Mesendoderm (in vitro differentiated cells): Measurements from ENCODE around the gene MC1R. TPM values are rescaled to one million over a fixed set of nuclear protein-coding genes. Genes with fewer than 3 reads are reported as not detected.

ENCODE experiments used
- DNase-seq: peaks from one replicate; pipeline ENCODE4 v3.0.0; 2013
- H2AK5ac ChIP-seq: 2 replicates; pipeline ENCODE4 v1.6.1; 2013; ENCODE audit warnings: low read length, inconsistent platforms
- H2BK120ac ChIP-seq: 2 replicates; pipeline ENCODE4 v1.6.1; 2013; ENCODE audit warnings: low read depth, mild to moderate bottlenecking, low read length, moderate library complexity, mixed read lengths
- H2BK15ac ChIP-seq: replicated peaks from 2 replicates; pipeline ENCODE4 v1.6.1; 2013; ENCODE audit warnings: low read depth, mild to moderate bottlenecking, moderate library complexity
- H2BK5ac ChIP-seq: 2 replicates; pipeline ENCODE4 v1.6.1; 2013; ENCODE audit warnings: low read length, inconsistent platforms
- H3K18ac ChIP-seq: 2 replicates; pipeline ENCODE4 v1.6.1; 2013; ENCODE audit warnings: mild to moderate bottlenecking, low read length, mixed read lengths
- H3K23ac ChIP-seq: one replicate; pipeline ENCODE4 v1.6.1; 2013; ENCODE audit warnings: low read length
- H3K27ac ChIP-seq: 2 replicates; pipeline ENCODE4 v1.5.1; 2013; ENCODE audit warnings: low read depth, mild to moderate bottlenecking, inconsistent platforms, low read length, moderate library complexity
- H3K27me3 ChIP-seq: 2 replicates; pipeline ENCODE4 v1.6.1; 2013; ENCODE audit warnings: low read length, control low read depth, mild to moderate bottlenecking, inconsistent platforms; ENCODE audit not compliant: insufficient read depth, poor library complexity
- H3K36me3 ChIP-seq: 2 replicates; pipeline ENCODE4 v1.6.1; 2013; ENCODE audit warnings: low read length, inconsistent platforms; ENCODE audit not compliant: control insufficient read depth, insufficient read depth
- H3K4ac ChIP-seq: one replicate; pipeline ENCODE4 v1.6.1; 2013; ENCODE audit warnings: low read depth, mild to moderate bottlenecking, low read length, moderate library complexity
- H3K4me1 ChIP-seq: 2 replicates; pipeline ENCODE4 v1.6.1; 2013; ENCODE audit warnings: low read depth, low read length, inconsistent platforms; ENCODE audit not compliant: control insufficient read depth
- H3K4me2 ChIP-seq: 2 replicates; pipeline ENCODE4 v1.6.1; 2013; ENCODE audit warnings: low read length
- H3K4me3 ChIP-seq: 2 replicates; pipeline ENCODE4 v1.5.1; 2013; ENCODE audit warnings: mild to moderate bottlenecking, low read length
- H3K56ac ChIP-seq: one replicate; pipeline ENCODE4 v1.6.1; 2013; ENCODE audit warnings: low read length
- H3K79me1 ChIP-seq: 2 replicates; pipeline ENCODE4 v1.6.1; 2013; ENCODE audit warnings: low read length, inconsistent platforms
- H3K79me2 ChIP-seq: 2 replicates; pipeline ENCODE4 v1.6.1; 2013; ENCODE audit warnings: mild to moderate bottlenecking, low read length; ENCODE audit not compliant: control insufficient read depth, insufficient read depth
- H3K9ac ChIP-seq: 2 replicates; pipeline ENCODE4 v1.6.1; 2013; ENCODE audit warnings: low read length, inconsistent platforms
- H4K5ac ChIP-seq: one replicate; pipeline ENCODE4 v1.6.1; 2013; ENCODE audit warnings: low read length
- H4K8ac ChIP-seq: one replicate; pipeline ENCODE4 v1.6.1; 2013; ENCODE audit warnings: low read depth, mild to moderate bottlenecking, control low read depth, low read length, moderate library complexity
- WGBS: extraction: QIAGEN DNeasy Blood & Tissue Kit; methylation state at CpG from one replicate; pipeline ENCODE4 v1.1.7; 2013; ENCODE audit warnings: low lambda C conversion rate, missing lambda C conversion rate; ENCODE audit not compliant: insufficient coverage; ENCODE audit errors: extremely low coverage; 5-methylcytosine and 5-hydroxymethylcytosine counted together
- polyA plus RNA-seq, 2 experiments: library from polyadenylated mRNA; stranded (reverse); fragments of 200-250 nt; gene quantifications; one replicate each; pipeline ENCODE4 v1.2.3, GENCODE V29; 2013

MC1R gene
- polyA plus RNA-seq (2013, experiment 1 of 2): 1.2 TPM
- 0.98 TPM for polyA plus RNA-seq (2013, experiment 2 of 2)

GRCh38 chr16:89918453-89919347 lies at the start of gene MC1R:
Gene MC1R (plus strand): TSS chr16:89918862. CDS start chr16:89919259, 397 bp downstream.
- H4K8ac ChIP-seq: no peak within 1 kb of the TSS
- no peaks in the 10 kb centered on the region for H3K79me2 ChIP-seq
- H3K18ac ChIP-seq: peak within 1 kb of the TSS; percentile 11
- peak; percentile 69 for DNase-seq
- H3K4me3 ChIP-seq: peak within 1 kb of the TSS; percentile 12
- peaks cover 1% of the 10 kb centered on the region for H3K79me1 ChIP-seq
- H3K4me1 ChIP-seq: peaks cover 8% of the 10 kb centered on the region
- peak within 1 kb of the TSS; percentile 4 for H3K4ac ChIP-seq
- no peaks in the 10 kb centered on the region for H3K27me3 ChIP-seq
- H3K27ac ChIP-seq: peak within 1 kb of the TSS; percentile 24
- peak within 1 kb of the TSS; percentile 89 for H3K4me2 ChIP-seq
- no peak within 1 kb of the TSS for H4K5ac ChIP-seq
- no peaks in the 10 kb centered on the region for H3K36me3 ChIP-seq
- no peak within 1 kb of the TSS for H2BK15ac ChIP-seq
- peak within 1 kb of the TSS; percentile 31 for H2BK5ac ChIP-seq
- H2BK120ac ChIP-seq: no peak within 1 kb of the TSS
- peak within 1 kb of the TSS; percentile 56 for H3K9ac ChIP-seq
- peak within 1 kb of the TSS; percentile 80 for H3K23ac ChIP-seq
- peak within 1 kb of the TSS; percentile 86 for H2AK5ac ChIP-seq
- peak within 1 kb of the TSS; percentile 80 for H3K56ac ChIP-seq
- no CpG with 5 or more reads among the region's 23 CpGs for WGBS

DNA sequence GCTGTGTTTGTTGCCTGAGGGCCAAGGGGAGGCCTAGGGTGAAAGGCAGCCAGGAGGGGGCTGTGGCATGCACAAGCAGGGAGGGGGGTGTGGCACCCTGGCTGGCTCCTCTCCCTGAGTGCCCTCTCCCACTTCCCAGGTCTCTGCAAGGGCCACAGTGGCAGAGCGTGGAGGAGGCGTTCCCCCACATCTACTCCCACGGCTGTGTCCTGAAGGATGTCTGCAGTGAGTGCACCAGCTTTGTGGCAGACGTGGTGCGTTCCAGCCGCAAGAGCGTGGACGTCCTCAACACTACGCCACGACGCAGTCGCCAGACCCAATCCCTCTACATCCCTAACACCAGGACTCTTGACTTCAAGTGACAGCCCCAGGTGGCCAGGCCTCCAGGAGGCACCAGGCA lies 48.8 kb upstream of the MC1R start:
- peaks cover 5% of the 10 kb centered on the region for H3K79me1 ChIP-seq
- no peak overlapping the region for H3K4me2 ChIP-seq
- no peak overlapping the region for H4K5ac ChIP-seq
- H4K8ac ChIP-seq: no peak overlapping the region
- no peak overlapping the region for H3K18ac ChIP-seq
- H3K56ac ChIP-seq: no peak overlapping the region
- H3K27me3 ChIP-seq: no peaks in the 10 kb centered on the region
- H3K79me2 ChIP-seq: peaks cover 6% of the 10 kb centered on the region
- H2BK15ac ChIP-seq: no peak overlapping the region
- DNase-seq: no peak
- no peak overlapping the region for H2BK120ac ChIP-seq
- H3K23ac ChIP-seq: no peak overlapping the region
- WGBS: no CpG with 5 or more reads among the region's 12 CpGs
- no peak overlapping the region for H3K4ac ChIP-seq
- no peak overlapping the region for H3K4me3 ChIP-seq
- H3K9ac ChIP-seq: no peak overlapping the region
- H3K27ac ChIP-seq: no peak overlapping the region
- H3K36me3 ChIP-seq: peaks cover 2% of the 10 kb centered on the region
- H2BK5ac ChIP-seq: no peak overlapping the region
- no peak overlapping the region for H2AK5ac ChIP-seq
- peaks cover 2% of the 10 kb centered on the region for H3K4me1 ChIP-seq

- H3K56ac ChIP-seq: no peak overlapping the region
- H3K4me1 ChIP-seq: peaks cover 2% of the 10 kb centered on the region
- peaks cover 9% of the 10 kb centered on the region for H3K79me2 ChIP-seq
- H3K4me2 ChIP-seq: no peak overlapping the region
- no peaks in the 10 kb centered on the region for H3K27me3 ChIP-seq
- peaks cover 3% of the 10 kb centered on the region for H3K36me3 ChIP-seq
- no peak overlapping the region for H2BK15ac ChIP-seq
- H3K4me3 ChIP-seq: no peak overlapping the region
- H2AK5ac ChIP-seq: no peak overlapping the region
- WGBS: no CpG with 5 or more reads among the region's 6 CpGs
- no peak for DNase-seq
- peaks cover 7% of the 10 kb centered on the region for H3K79me1 ChIP-seq
- H3K27ac ChIP-seq: no peak overlapping the region
- H3K4ac ChIP-seq: no peak overlapping the region
- H2BK120ac ChIP-seq: no peak overlapping the region
- H4K5ac ChIP-seq: no peak overlapping the region
- no peak overlapping the region for H3K9ac ChIP-seq
- no peak overlapping the region for H3K23ac ChIP-seq
- no peak overlapping the region for H4K8ac ChIP-seq
- H2BK5ac ChIP-seq: no peak overlapping the region
- H3K18ac ChIP-seq: no peak overlapping the region
These were observed 48.2 kb upstream of the MC1R start for GRCh38 chr16:89870440-89870839.

GRCh38 chr16:89871895-89872294 lies 46.8 kb upstream of the MC1R start:
- Histone ChIP-seq H3K4ac (no peak overlapping the region), H3K4me1 (peaks cover 2% of the 10 kb centered on the region), H2AK5ac (no peak overlapping the region), H3K9ac (no peak overlapping the region), H3K56ac (no peak overlapping the region), H3K36me3 (peaks cover 3% of the 10 kb centered on the region), H3K4me3 (no peak overlapping the region), H4K8ac (no peak overlapping the region), H3K4me2 (no peak overlapping the region), H3K23ac (no peak overlapping the region), H3K27me3 (no peaks in the 10 kb centered on the region), H3K79me1 (peaks cover 8% of the 10 kb centered on the region), H2BK5ac (no peak overlapping the region), H4K5ac (no peak overlapping the region), H3K27ac (no peak overlapping the region), H2BK120ac (no peak overlapping the region), H3K18ac (no peak overlapping the region), H3K79me2 (peaks cover 13% of the 10 kb centered on the region), H2BK15ac (no peak overlapping the region)
- DNase-seq: no peak
- no CpG with 5 or more reads among the region's 9 CpGs for WGBS

- Histone ChIP-seq H3K79me2 (peaks cover 20% of the 10 kb centered on the region), H3K27me3 (no peaks in the 10 kb centered on the region), H3K23ac (peak within 1 kb of the TSS; percentile 89), H2BK15ac (no peak within 1 kb of the TSS), H3K79me1 (peaks cover 8% of the 10 kb centered on the region), H3K9ac (peak within 1 kb of the TSS; percentile 99), H2AK5ac (peak within 1 kb of the TSS; percentile 82), H3K36me3 (peaks cover 4% of the 10 kb centered on the region), H3K4ac (peak within 1 kb of the TSS; percentile 93), H3K56ac (peak within 1 kb of the TSS; percentile 100), H3K4me3 (peak within 1 kb of the TSS; percentile 91), H4K8ac (peak within 1 kb of the TSS; percentile 89), H3K18ac (peak within 1 kb of the TSS; percentile 82), H4K5ac (no peak within 1 kb of the TSS), H3K4me2 (peak within 1 kb of the TSS; percentile 93), H2BK5ac (peak within 1 kb of the TSS; percentile 45), H3K4me1 (peaks cover 2% of the 10 kb centered on the region), H2BK120ac (no peak within 1 kb of the TSS), H3K27ac (peak within 1 kb of the TSS; percentile 99)
- no CpG with 5 or more reads among the region's 104 CpGs for WGBS
- DNase-seq: peak; percentile 94
These were observed 45.3 kb upstream of the MC1R start, which contains the start of gene TCF25 for GRCh38 chr16:89873109-89873971. Gene TCF25 (plus strand): TSS chr16:89873592. CDS start chr16:89873668, 76 bp downstream.
